Right hindlimb (tissue), 1 donor: ENCODE data around the gene KCTD14.
"Not testable (repeated sequence)": the region's sequence is repeated elsewhere in the genome, so short reads cannot be mapped to it uniquely, and the experiment has no call there.

Experiments used
- DNase-seq: peaks from one replicate; pipeline ENCODE4 v3.0.0-alpha.2; 2018

Gene KCTD14

DNA sequence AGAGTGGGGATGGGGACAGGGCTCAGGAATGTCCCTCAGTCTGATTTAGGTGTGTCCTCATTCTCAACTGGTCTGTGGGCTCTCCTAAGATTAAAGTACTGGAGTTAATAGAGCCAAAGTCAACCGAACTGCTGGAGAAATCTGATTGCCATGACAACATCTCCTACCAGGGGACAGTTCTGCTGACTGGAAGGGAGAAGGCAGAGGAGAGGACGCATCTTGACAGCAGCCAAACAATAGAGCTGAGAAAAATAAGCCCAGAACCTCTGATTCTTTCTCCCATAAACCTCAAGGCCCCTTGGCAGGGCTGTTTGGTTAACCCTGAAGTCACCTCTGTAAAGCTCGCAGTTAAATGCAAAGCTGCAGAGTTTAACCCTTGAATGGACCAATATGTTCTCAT, 2.8 kb downstream of the KCTD14 start:
- DNase-seq = peak; percentile 35

DNA sequence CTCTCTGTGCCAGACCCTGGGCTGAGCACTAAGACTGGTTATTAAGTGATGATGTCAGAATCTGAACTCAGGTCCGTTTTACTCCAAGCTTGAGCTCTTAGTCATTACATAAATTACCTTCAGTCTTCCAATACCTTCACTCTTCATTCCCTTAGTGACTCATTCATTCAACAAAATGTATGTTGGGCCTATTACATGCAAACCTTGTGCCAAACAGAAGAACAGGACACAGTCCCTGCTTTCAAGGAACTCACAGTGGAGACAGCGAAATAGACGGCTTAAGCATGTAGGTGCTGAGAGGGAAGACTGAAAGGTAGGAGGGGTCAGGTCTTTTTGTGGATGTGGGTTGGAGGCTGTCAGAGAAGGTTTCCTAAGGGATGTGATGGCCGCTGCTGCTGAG, 3.3 kb downstream of the KCTD14 start:
- DNase-seq = no peak

DNA sequence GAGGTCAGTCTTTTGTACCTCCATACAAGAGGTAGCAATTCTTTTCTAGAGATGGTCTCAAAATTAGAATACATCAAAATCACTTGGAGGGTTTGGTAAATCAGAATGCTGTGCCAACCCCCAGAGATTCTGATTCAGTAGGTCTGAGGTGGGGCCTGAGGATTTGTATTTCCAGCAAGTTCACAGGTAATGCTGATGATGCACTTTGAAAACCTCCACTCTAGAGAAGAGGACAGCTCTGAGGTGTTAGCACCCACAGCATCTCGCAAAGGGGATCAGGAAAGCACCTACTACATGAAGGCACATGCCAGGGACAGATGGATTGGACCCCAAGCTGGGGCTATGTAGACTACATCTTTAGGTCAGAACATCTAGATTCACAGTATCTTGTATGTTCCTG, 7.2 kb downstream of the KCTD14 start:
- no peak for DNase-seq

DNA sequence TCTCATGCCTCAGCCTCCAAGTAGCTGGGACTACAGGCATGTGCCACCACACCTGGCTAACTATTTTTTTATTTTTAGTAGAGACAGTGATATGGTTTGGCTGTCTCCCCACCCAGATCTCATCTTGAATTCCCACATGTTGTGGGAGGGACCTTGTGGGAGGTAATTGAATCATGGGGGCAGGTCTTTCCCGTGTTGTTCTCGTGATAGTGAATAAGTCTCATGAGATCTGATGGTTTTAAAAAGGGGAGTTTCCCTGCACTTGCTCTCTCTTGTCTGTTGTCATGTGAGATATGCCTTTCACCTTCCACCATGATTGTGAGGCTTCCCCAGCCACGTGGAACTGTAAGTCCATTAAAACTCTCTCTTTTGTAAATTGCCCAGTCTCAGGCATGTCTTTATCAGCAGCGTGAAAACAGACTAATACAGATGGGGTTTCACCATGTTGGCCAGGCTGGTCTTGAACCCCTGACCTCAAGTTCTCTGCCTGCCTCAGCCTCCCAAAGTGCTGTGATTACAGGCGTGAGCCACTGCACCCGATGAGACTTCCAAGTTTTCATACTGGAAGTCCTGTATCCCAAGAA, 8.0 kb downstream of the KCTD14 start:
- DNase-seq = not testable (repeated sequence)

DNA sequence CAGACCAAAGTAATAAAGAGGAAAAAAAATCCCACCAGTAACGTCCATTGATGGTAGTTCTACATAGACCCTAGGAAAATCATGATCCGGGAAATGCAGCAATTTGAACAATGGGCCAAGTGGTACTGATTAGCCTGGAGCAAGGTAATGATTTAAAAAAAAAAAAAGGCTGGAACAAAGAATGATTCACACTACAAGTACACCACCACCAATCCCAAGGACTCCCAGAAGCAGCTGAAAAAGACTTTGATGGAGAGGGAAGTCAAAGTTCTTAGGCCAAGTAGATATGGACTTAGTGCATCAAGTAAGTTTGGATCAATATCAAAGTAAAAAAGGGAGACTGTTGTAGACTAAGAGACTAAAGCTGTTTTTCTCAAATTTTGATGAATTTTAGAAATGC, 11.8 kb downstream of the KCTD14 start:
- no peak for DNase-seq

DNA sequence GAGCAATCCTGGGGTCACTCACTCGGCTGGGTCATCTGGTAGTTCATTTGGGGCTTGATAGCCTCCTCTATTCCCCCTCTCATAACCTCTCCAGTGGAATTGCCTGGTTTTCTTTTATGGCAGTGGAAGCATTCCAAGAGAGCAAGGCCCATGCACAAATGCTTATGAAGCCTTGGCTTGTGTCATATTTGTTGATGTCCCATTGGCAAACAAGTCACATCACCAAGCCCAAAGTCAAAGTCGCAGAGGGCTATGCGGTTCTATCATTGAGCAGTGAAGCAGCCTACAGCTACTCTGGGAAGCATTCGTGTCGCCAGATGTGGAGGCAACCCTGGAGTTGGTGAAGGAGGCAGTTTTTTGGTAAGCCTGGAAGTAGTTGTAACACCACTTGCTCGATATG, 12.3 kb downstream of the KCTD14 start:
- DNase-seq = no peak

DNA sequence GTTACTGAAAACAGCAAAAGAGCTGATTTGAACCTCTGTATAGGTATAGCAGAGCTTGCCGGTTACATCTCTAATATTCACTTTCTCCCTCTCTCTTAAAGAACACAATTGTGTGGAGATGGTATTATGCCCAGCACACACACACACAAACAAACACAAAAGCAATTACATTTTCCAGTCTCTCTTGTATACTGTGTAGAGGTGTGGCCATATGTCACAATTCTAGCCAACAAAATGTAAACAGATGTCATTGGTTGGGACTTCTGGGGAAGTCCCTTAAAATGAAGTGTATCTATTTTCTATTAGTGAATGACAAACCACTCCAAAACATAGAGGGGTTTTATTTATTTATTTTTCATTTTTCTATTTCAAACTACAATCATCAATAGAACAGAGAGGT, 12.8 kb downstream of the KCTD14 start:
- no peak for DNase-seq

DNA sequence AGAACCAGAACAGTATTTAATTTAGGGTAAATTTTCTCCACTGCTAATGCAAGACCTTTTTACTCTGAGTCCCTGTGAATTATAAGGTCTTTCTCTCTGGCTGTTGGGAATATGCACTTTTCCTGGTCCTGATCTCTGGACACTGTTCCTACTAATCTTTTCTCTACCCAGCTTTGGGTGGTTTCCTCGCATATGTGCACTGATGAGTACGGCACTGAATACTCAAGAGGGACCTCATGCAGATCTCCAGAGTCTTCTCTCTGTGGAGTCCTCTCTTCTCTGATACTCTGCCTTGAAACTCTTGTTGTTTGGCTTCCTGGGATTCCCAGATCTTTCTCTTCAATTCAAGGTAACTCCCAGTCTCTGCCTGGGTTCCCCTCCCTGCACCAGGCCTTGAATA, 14.0 kb downstream of the KCTD14 start:
- DNase-seq = no peak

DNA sequence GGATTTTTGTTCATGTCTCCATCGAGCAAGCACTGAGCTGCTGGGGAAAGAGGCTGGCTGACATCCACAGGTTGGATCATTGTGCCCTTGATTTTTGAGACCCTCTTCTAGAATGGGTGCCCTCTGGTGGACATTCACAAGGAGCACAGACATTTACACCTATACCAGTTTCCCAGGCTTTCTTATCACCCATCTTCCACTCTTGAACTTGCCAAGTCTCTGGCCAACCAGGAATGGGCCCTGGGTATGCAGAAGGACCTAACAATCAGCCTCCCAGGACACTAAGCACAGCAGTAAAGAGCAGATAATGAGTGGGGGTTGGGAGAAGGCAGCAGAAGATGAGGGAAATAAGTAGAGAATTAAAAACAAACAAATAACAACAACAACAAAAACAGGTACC, 22.9 kb downstream of the KCTD14 start:
- DNase-seq = peak; percentile 36

DNA sequence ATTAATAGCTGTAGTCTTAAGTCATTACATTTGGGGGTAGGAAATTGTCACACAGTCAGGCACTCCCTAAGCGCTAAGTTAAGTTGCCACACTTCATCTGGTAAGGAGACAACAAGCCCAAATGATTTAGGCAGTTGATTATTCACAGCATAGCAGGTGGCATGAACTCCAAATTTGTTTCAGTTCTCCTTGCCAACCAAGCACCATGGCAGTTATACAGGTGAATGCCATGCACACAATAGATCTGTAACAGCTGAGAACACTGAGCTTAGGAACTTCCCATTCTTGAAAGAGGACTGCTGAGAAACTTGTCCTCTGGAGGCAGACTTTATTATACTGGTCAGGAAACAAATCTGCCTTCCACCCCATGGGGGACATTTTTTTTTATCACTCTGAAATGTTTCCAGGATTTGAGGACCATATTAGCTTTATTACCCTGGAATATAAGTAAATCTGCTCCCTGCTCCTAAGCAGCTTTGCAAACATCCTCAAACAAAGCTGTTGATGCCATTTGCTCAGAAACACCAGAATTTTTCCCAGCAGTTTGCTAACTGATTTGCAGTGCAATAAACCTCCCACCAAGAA, 23.5 kb downstream of the KCTD14 start:
- no peak for DNase-seq

DNA sequence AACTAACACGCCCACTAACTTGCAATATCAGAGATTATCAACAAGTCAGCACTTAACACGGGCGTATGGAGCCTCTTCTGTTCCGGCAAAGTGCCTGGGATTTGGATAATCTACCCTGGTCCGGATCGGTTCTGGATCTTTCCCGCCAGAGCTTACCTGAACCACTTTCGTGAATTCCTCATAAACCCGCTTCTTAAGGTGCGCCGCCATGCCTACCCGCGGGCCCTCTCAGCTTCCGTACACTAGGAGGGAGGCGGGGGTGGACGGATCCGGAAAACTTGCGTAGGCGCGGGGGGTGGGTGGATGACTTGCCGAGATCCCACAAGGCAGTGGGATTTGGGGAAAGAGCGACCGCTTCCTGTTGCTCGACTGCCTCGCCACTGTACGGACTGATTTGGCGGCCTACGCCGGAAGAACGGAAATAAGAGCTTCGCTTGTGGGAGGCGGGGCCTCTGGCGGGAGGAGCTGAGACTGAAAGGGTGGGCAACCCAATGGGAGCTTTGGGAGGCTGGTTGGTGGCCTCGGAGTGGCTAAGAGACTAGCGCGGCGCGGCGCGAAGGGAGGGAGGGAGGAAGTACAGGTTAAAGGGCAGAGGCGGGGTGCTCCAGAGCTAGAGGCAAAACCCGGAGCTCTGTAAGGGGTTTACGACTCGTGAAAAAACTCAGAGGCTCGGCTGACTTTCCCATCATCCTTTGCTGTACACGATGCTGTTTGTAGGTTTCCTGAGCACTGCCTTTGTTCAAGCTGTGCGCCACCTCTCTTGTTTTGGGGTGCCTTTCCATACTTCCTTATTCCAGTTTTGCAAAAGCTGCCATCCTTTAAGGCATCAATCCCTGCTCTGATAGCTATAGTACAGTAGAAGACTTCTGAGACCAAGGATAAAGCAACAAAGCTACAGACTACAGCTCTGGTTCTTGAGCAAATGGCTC, 28.4 kb downstream of the KCTD14 start, which contains the start of gene INTS4:
Gene INTS4, minus strand, starts transcription at position 235 of the 929 bp plus-strand sequence. Its CDS starts 25 bp downstream, at position 210.
- DNase-seq = peak; percentile 100

DNA sequence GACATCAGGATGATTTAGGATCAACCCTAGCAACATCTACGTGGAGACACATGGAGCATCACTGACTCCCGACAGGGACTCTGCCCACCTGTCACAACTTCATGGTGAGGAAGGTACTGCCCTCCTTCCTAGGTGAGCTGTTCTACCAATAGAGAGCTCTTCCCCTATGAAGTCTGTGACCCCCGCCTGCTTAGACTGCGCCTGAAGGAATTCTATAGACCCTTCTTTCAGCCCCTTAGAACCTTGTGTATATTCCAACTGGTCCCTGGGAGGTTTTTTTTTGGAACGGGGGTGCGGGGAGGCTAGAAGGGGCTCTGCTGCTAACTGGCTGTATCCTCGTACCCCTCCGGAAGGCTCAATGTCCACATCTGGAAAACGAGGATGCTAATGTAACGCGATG, 29.2 kb downstream of the KCTD14 start:
- no peak for DNase-seq

DNA sequence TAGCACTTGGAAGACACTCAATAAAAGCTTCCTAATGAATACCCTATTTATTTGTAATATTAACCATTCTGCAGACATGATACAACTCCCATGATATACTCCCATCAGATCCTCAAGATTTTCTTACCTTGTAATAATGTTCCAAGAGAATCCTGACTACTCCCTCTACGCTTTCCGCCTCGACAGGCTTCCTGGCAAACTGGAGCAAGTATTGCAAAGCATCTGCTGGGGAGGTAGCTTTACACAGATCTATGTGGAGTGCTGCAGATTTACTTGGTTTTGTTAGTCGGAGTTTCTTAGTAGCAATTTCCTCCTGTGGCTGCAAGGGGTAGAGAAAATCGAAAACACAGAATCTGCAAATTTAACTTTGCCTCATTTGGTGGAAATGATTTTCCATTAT, 32.1 kb downstream of the KCTD14 start:
- DNase-seq = no peak

DNA sequence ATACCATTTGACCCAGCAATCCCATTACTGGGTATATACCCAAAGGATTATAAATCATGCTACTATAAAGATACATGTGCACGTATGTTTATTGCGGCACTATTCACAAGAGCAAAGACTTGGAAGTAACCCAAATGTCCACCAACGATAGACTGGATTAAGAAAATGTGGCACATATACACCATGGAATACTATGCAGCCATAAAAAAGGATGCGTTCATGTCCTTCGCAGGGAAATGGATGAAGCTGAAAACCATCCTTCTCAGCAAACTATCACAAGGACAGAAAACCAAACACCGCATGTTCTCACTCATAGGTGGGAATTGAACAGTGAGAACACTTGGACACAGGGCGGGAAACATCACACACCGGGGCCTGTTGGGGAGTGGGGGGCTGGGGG, 36.6 kb downstream of the KCTD14 start:
- DNase-seq = not testable (repeated sequence)

DNA sequence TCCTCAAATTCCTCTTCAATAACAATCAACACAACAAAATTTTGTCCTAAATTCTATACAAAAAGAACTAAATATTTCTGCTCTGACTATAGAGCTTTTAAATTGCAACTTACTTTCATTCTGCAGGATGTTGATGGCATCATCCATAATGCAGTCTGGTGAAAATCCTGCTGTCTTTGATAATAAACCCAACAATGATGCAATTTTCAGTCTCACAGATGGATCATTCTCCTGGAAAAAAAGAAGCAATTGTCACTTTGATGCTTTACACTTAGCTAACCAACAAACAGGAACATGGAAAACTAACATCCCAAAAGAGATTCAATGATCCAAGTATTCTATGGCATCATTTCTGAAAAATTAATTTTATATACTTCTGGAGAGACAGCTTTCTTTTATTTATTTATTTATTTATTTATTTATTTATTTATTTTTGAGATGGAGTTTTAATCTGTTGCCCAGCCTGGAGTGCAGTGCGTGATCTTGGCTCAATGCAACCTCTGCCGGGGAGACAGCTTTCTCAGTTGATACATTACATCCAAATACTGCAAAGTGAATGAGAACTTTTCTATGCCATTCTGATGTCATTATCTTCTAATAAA, 41.6 kb downstream of the KCTD14 start:
- no peak for DNase-seq

DNA sequence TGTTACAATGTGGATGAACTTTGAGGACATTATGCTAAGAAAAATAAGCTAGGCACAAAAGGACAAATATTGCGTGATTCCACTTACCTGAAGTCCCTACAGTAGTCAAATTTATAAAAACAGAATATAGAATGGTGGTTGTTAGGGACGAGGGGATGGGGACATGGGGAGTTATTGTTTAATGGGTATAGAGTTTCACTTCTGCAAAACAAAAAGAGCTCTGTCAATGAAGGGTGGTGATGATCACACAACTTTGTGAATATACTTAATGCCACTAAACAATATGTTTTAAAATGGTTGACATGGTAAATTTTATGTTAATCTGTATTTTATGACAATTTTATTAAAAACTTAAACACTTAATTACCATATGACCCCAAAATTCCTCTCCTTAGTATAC, 54.7 kb downstream of the KCTD14 start:
- no peak for DNase-seq

DNA sequence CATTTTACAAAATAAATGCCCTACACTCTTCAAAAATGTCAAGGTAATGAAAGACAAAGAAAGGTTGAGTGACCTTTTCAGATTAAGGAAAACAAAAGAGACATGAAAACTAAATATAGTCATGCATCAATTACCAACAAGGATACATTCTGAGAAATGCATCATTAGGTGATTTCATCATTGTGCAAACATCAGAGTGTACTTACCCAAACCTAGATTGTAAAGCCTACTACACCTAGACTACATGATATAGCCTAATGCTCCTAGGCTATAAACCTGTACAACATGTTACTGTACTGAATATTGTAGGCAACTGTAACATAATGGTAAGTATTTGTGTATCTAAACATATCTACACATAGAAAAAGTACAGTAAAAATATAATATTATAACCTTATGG, 55.3 kb downstream of the KCTD14 start:
- no peak for DNase-seq

DNA sequence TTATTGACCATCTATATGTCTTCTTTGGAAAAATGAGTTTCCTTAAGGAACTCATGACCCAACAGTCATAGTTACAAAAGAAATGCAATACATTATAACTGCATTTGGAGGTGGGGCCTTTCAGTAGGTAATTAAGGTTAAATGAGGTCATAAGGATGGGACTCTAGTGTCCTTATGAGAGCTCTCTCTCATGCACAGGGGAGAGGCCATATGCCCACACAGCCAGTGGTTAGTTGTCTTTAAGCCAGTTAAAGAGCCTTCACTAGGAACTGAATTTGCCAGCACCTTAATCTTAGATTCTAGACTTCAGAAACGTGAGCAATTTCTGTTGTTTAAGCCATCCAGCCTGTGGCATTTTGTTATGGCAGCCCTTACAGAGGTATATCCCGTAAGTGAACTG, 56.0 kb downstream of the KCTD14 start:
- no peak for DNase-seq

DNA sequence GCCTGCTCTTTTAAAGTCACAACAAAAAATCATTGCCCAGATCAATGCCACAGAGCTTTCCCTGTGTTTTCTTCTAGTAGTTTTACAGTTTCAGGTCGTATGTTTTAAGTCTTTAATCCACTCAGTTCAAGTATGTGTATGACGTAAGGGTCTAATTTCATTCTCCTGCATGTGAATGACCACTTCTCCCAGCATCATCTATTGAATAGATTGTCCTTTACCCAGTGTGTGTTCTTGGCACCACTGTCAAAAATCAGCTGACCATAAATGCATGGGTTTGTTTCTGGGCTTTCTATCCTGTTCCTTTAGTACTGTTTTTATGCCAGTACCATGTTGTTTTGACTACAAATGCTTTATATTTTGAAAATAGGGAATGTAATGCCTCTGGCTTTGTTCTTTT, 56.7 kb downstream of the KCTD14 start:
- no peak for DNase-seq
